Measurements from ENCODE around the gene MC5R. TPM values are rescaled to one million over a fixed set of nuclear protein-coding genes. Genes with fewer than 3 reads are reported as not detected.

Gene MC5R
- total RNA-seq, 1 donor from 2014 or later, result 0.57 TPM

GRCh38 chr18:13872932-13873331 is 49.0 kb downstream of the MC5R start:
- Mint-ChIP-seq H3K36me3 (ENCODE audit: low read depth, unreplicated experiment) (no peaks in the 10 kb centered on the region), H3K9me3 (ENCODE audit: unreplicated experiment) (no peaks in the 10 kb centered on the region), H3K27me3 (ENCODE audit: low read depth, unreplicated experiment) (peaks cover 39% of the 10 kb centered on the region), H3K4me1 (ENCODE audit: low read depth, unreplicated experiment) (no peaks in the 10 kb centered on the region), H3K27ac (ENCODE audit: unreplicated experiment) (no peak overlapping the region), H3K4me3 (ENCODE audit: unreplicated experiment) (no peak overlapping the region)
- Histone ChIP-seq H2AFZ (ENCODE audit: low read depth, low read length) (no peak overlapping the region), H3K27me3 (ENCODE audit: insufficient read depth, low read length) (no peaks in the 10 kb centered on the region), H3K9ac (ENCODE audit: low read length) (no peak overlapping the region), H3K36me3 (ENCODE audit: insufficient read depth, low read length) (no peaks in the 10 kb centered on the region), H4K20me1 (ENCODE audit: insufficient read depth, low read length) (no peaks in the 10 kb centered on the region), H3K9me3 (ENCODE audit: insufficient read depth, low read depth, low read length) (no peaks in the 10 kb centered on the region), H3K79me2 (ENCODE audit: insufficient read depth, low read length) (no peaks in the 10 kb centered on the region), H3K4me2 (ENCODE audit: low read length) (no peak overlapping the region), H3K4me3 (ENCODE audit: insufficient read depth, low read depth, low read length) (no peak overlapping the region), H3K27ac (ENCODE audit: low read depth, low read length) (no peak overlapping the region), H3K4me1 (ENCODE audit: insufficient read depth, low read length) (no peaks in the 10 kb centered on the region)
- DNase-seq (ENCODE audit: low read depth) (no peak), FAIRE-seq (no peak)
- no peak for TF ChIP-seq CTCF (IDR thresholded peaks at IDR 0.05; ENCODE audit: insufficient read depth, low read depth, low read length)
- TF ChIP-seq EZH2 (IDR thresholded peaks at IDR 0.05; ENCODE audit: insufficient read depth, low read length), result no peak

DNA sequence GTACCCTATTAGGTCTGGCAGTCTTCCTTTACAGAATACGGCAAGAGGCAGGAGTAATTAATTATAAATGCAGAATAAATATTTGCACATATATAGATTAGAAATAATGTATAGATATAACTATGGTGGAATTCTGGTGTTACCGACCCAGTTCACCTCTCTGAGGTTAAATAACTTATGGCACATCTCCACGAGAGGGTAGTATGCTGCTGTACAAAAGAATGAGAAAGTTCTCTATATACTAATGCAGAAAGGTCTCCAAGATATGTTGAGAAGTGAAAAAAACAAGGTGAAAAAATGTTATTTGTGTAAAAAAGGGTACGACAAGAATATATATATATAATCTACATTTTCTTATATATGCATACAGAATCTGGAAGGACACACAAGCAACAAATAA is 50.6 kb downstream of the MC5R start:
- H2AFZ ChIP-seq (ENCODE audit: low read depth, low read length), result no peak overlapping the region
- no peaks in the 10 kb centered on the region for H3K4me1 Mint-ChIP-seq (ENCODE audit: low read depth, unreplicated experiment)
- no peak for FAIRE-seq

More for the DNA sequence above, 50.6 kb downstream of the MC5R start:
- no peak for DNase-seq (ENCODE audit: low read depth)
- Histone ChIP-seq H3K4me2 (ENCODE audit: low read length) (no peak overlapping the region), H3K27me3 (ENCODE audit: insufficient read depth, low read length) (no peaks in the 10 kb centered on the region), H3K27ac (ENCODE audit: low read depth, low read length) (no peak overlapping the region), H3K9me3 (ENCODE audit: insufficient read depth, low read depth, low read length) (no peaks in the 10 kb centered on the region), H3K36me3 (ENCODE audit: insufficient read depth, low read length) (no peaks in the 10 kb centered on the region), H4K20me1 (ENCODE audit: insufficient read depth, low read length) (no peaks in the 10 kb centered on the region), H3K4me1 (ENCODE audit: insufficient read depth, low read length) (no peaks in the 10 kb centered on the region), H3K79me2 (ENCODE audit: insufficient read depth, low read length) (no peaks in the 10 kb centered on the region), H3K9ac (ENCODE audit: low read length) (no peak overlapping the region), H3K4me3 (ENCODE audit: insufficient read depth, low read depth, low read length) (no peak overlapping the region)
- TF ChIP-seq EZH2 (IDR thresholded peaks at IDR 0.05; ENCODE audit: insufficient read depth, low read length) (no peak), CTCF (IDR thresholded peaks at IDR 0.05; ENCODE audit: insufficient read depth, low read depth, low read length) (no peak)
- Mint-ChIP-seq H3K9me3 (ENCODE audit: unreplicated experiment) (no peaks in the 10 kb centered on the region), H3K27me3 (ENCODE audit: low read depth, unreplicated experiment) (peaks cover 24% of the 10 kb centered on the region), H3K27ac (ENCODE audit: unreplicated experiment) (no peak overlapping the region), H3K36me3 (ENCODE audit: low read depth, unreplicated experiment) (no peaks in the 10 kb centered on the region), H3K4me3 (ENCODE audit: unreplicated experiment) (no peak overlapping the region)

Other genes starting within 250 kb of the MC5R start
- 18.0 and 21.9 TPM in 2 replicates for gene FAM210A, start 97.6 kb upstream of the MC5R start, total RNA-seq
- 45.8 and 48.5 TPM in 2 replicates for gene RNMT, start 97.5 kb upstream of the MC5R start, total RNA-seq
- gene MC2R, start 91.4 kb downstream of the MC5R start, total RNA-seq, result not detected in 2 replicates

Measured in astrocyte (in vitro differentiated cells and primary cell).